ENCODE data around the gene C1orf159.

The C1orf159 gene

GRCh38 chr1:1043411-1043810, 72.5 kb downstream of the C1orf159 start:
- in situ Hi-C loops (cut with MboI; ENCODE audit: low sequenced_read_pairs), result no loop called here

GRCh38 chr1:1042835-1043234, 73.1 kb downstream of the C1orf159 start:
- in situ Hi-C loops (cut with MboI; ENCODE audit: low sequenced_read_pairs), result no loop called here

DNA sequence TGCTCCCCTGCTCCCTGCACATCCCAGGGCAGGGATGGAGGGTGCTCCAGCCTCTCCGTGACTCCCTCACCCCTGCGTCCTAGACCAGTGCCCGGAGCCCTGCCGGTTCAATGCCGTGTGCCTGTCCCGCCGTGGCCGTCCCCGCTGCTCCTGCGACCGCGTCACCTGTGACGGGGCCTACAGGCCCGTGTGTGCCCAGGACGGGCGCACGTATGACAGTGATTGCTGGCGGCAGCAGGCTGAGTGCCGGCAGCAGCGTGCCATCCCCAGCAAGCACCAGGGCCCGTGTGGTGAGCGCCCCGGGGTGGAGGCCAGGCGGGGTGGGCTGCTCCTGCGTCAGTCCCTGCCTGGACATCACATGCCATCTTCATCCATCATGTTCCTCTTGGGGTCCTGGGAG, 74.0 kb downstream of the C1orf159 start:
- in situ Hi-C loops (cut with MboI; ENCODE audit: low sequenced_read_pairs), result no loop called here

- in situ Hi-C loops (cut with MboI; ENCODE audit: low sequenced_read_pairs), result no loop called here
Observed at GRCh38 chr1:1041092-1041523, 74.8 kb downstream of the C1orf159 start.

DNA sequence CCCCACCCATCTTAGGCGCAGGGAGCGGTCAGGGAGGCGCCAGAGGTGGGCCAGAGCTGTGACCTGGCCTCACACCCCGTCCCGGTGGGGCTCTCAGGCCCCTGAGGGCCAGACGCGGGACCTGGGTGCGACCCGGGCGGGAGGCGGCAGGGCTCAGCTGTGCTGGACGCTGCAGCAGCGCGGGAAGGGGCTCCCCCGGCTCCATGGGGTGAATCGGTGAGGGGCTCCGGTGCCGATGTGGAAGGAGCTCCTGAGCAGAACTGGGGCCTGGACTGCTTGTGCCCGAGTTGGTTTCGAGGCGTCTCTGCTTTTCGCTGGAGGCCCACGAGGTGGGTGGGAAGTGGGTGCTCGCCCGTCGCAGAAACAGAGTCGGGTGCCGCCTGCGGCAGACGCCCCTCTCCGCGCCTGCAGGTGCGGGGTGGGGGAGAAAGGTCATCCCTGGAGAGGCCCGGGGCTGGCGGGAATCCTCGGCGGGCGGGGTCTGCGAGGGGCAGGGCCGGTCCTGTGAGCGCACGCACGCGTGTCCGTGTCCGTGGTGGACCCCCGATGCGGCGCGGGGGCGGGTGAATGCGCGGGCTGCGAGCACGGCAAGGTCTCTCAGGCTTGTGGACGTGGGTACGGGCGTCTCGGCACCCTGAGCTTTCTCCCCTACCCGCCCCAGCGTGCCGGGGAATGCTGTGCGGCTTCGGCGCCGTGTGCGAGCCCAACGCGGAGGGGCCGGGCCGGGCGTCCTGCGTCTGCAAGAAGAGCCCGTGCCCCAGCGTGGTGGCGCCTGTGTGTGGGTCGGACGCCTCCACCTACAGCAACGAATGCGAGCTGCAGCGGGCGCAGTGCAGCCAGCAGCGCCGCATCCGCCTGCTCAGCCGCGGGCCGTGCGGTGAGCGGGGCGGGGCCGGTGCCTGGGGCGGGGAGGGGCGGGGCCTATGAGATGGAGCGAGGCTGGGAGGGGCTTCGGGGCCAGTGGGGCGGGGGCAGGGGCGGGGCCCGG, 75.6 kb downstream of the C1orf159 start:
- in situ Hi-C loops (cut with MboI; ENCODE audit: low sequenced_read_pairs), result no loop called here

- in situ Hi-C loops (cut with MboI; ENCODE audit: low sequenced_read_pairs), result no loop called here
Observed at GRCh38 chr1:1039145-1039910, 76.6 kb downstream of the C1orf159 start.

DNA sequence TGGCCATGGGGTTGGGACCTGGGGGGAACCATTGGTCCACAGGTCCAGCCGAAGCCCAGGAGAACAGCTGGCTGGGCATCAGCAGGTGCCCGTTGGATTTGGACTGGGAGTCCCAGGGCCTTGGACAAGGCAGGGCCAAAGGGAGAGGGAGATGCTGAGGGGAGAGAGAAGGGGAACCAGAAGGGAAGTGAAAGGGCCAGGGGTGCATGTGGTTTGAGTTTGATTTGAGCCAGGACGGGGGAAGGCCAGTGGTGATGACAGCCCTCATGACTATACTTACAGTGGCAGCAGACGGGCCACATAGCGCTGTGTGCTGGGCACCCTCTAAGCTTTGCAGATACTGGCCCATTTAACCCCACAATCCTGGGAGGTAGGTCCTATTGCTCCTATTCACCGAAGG, 77.2 kb downstream of the C1orf159 start:
- in situ Hi-C loops (cut with MboI; ENCODE audit: low sequenced_read_pairs), result no loop called here

DNA sequence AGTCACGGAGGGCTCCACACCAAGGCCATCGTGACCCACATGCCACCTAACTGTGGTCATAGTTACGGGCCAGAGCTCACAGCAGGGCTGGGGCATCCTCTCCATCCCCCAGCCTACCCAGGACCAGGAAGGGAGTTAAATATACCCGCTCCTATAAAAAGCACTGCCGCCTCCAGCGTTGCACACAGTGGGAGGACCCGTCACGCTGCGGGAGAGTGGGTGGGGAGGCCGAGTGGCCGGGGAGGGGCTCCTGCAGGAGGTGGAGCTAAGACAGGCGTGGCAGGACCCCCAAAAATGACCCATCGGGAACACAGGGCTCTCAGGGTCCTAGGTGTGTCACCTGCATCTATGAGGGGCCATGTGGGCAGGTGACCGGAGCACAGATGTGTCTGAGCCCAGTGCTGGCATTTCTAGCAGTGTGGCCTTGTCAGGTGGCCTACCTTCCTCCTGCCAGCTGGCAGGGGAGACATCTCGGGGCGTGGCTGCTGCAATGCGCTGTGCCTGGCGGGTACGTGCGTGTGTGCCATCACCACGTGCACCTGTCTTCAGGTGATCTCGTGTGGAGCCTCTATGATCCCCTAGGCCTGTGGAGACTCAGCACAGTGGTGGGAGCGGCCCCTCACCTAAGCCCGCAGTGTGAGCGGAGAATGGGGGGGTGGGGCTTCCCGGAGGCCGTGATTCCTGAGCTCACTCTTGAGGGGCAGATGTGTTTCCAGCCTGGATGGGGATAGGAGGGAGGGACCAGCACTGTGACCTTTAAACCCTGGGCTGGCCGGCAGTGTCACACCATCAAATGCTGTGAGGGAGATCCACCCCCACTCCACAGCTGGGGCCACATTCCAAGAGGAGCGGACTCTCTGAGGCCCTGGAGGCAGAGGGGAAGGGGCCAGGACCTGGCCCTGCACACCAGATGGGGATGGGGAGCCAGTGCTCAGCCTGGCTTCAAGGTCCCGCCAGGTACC, 78.2 kb downstream of the C1orf159 start:
- in situ Hi-C loops (cut with MboI; ENCODE audit: low sequenced_read_pairs), result no loop called here

DNA sequence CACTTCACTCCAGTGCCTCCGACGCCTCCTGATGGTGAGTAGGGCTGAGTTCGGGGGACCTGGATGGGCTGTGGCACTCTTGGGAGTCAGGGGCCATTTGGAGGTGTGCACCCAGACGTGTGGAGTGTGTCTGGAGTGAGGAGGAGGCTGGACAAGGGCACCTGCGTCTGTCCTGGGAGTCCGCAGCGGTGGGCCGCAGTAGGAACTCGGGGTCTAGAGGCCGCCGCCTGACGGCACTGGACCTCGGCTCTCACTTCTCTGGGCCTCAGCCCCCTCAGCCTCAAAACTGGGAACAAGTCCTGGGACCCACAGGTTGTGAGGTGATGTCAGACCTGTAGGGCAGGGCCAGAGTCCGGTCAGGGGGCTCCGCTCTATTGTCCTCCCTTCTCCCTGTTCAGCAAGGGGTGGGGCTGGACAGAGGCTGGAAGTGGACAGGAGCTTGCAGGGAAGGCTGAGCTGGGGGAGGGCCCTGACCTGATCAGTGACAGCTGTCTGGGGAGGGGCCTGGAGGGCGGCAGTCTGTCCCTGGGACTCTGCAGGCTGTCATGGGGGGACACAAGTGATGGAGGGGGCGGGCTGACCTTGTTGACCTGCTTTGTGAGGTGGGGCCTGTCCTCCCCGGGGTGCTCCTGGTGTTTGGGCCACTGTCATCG, 80.5 kb downstream of the C1orf159 start:
- in situ Hi-C loops (cut with MboI; ENCODE audit: low sequenced_read_pairs), result no loop called here

DNA sequence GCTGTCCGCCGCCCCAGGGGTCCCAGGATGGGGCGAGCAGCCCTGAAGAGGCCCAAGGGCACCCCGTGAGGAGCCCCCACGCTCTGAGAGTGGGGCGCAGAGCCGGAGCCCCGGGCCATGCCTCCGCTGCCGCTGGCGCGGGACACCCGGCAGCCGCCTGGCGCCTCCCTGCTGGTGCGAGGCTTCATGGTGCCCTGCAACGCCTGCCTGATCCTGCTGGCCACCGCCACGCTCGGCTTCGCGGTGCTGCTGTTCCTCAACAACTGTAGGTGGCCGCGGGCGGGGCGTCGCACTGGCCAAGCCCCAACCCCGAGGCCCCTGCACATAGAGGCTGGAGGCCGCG, 81.5 kb downstream of the C1orf159 start:
- in situ Hi-C loops (cut with MboI; ENCODE audit: low sequenced_read_pairs), result no loop called here

DNA sequence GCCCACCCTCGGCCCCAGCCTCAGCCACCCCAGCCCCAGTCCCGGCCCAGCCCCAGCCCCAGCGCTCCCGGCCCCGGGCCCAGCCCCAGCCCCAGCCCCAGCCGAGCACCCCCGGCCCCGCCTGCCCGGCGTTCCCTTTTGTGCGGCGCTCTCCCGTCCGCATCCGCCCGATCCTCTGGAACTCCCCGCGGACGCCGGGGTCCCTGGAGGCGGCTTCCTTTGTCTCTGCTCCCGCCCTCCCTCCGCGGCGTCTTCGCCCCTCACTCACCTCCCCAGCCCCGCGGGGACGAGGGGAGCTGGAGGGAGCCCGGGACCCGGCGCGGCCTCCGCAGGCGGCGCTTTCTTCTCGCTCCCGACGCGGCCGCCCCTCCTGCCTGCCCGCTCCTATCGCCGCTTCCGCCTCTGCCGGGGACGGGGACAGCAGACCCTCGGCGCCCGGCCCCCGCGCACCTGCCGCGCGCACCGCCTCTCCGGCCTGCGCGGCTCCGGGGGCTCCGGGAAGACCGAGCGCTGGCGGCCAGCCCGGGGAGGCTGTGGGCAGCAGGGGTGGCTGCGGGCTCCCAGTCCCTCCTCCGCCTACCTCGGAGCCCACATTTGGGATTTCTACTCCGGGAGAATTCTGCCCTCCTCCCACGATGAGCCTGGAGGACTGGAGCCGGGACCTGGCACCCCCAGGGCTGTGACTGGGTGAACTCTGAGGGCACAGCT, 82.0 kb downstream of the C1orf159 start:
- in situ Hi-C loops (cut with MboI; ENCODE audit: low sequenced_read_pairs), result no loop called here

DNA sequence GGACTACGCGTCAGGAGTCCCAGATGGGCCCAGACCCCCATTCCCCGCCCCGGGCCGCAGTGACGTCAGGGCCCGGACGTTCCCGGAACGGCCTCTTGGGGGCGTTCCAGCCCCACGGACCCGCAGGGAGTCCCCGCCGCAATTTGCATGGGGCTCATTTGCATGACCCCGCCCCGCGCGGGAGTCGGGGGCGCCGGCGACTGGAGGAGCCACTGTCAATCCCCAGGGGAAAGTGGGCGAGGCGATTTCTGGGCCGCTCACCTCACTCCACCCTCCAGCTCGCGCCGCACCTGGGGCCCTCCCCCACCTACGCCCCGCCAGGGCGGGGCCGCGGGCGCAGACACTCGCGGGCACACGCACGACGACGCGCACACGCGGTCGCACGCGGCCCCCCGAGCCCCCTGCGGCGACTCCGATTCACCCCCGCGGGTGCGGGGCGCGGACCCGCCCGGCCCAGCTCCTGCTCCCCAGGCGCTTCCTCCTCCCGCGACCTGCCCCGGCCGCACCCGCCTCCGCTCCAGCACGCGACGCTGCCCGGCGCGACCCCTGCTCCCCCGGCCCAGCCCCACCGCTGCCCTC, 82.8 kb downstream of the C1orf159 start:
- in situ Hi-C loops (cut with MboI; ENCODE audit: low sequenced_read_pairs), result no loop called here

- in situ Hi-C loops (cut with MboI; ENCODE audit: low sequenced_read_pairs), result no loop called here
Observed at GRCh38 chr1:1032424-1032823, 83.5 kb downstream of the C1orf159 start.

All from HL-60/S4 treated with retinoic acid at 250 ng/mL for 4 days and 3 days (cell line).